NCI-H748 (cell line): Measurements from ENCODE around the gene SHQ1.
"Not testable (repeated sequence)": the region's sequence is repeated elsewhere in the genome, so short reads cannot be mapped to it uniquely, and the experiment has no call there.

Source experiments
- DNase-seq: peaks from one replicate; lab custom pipeline; 2025; ENCODE audit not compliant: unreplicated experiment; lab: John Stamatoyannopoulos, UW

Gene SHQ1

GRCh38 chr3:72803573-72803972, 44.7 kb downstream of the SHQ1 start:
- DNase-seq: no peak

- DNase-seq: no peak
These were observed 46.2 kb downstream of the SHQ1 start for GRCh38 chr3:72802001-72802400.

GRCh38 chr3:72800869-72801268, 47.4 kb downstream of the SHQ1 start:
- DNase-seq: no peak

DNA sequence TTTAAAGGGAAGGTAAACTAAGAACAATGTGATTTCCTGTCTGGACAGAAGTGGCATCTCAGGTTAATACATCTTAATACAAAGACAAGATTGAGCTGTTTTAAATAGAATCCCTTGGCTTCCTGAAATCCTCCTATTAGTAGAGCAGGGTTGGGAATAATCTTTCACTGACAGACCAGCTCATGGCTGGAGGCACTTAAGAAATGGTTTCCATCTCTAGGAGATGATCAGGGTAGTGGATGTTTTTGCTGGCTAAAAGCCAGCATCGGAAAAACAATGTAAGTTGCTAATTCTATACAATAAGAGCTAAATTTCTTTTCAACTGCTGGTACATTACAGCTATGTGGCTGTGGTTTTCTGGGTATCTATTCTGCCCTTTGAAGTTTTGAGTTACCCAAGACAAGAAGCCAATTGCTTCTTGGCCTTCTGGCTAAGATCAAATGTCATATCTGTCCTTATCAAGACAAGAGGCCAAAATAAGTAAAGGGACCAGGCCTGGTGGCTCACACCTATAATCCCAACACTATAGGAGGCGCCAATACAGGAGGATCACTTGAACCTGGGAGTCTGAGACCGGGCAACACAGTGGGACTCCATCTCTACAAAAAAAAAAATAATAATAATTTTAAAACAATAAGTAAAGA, 49.6 kb downstream of the SHQ1 start:
- DNase-seq: no peak

- DNase-seq: peak; percentile 94
These were observed 50.3 kb downstream of the SHQ1 start for GRCh38 chr3:72797773-72798543.

GRCh38 chr3:72794079-72794478, 54.2 kb downstream of the SHQ1 start:
- no peak for DNase-seq

DNA sequence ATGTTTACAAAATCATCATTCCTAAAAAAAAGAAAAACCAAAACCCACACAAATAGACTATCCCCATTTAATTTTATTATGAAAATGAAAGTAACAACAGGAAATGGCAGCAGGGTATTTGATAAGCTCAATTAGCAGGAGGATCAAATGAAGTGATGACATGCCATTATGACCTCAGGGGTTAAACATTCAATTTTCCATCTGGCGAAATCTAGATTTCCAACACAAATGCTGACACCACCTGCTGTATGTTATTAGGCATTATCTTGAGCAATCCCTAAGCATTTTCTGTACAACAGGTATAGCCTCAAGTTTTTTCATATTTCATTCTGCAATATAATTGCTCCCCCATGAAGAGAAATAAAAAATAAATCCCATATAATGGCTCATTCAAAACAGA, 57.1 kb downstream of the SHQ1 start:
- peak; percentile 64 for DNase-seq

GRCh38 chr3:72789786-72790185, 58.5 kb downstream of the SHQ1 start:
- no peak for DNase-seq

DNA sequence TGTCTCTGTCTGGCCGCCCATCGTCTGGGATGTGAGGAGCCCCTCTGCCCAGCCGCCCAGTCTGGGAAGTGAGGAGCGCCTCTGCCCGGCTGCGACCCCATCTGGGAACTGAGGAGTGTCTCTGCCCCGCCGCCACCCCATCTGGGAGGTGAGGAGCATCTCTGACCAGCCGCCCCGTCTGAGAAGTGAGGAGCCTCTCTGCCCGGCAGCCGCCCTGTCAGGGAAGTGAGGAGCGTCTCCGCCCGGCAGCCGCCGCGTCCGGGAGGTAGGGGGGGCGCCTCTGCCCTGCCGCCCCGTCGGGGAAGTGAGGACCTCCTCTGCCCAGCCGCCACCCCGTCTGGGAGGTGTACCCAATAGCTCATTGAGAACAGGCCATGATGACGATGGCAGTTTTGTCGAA, 60.0 kb downstream of the SHQ1 start:
- not testable (repeated sequence) for DNase-seq

DNA sequence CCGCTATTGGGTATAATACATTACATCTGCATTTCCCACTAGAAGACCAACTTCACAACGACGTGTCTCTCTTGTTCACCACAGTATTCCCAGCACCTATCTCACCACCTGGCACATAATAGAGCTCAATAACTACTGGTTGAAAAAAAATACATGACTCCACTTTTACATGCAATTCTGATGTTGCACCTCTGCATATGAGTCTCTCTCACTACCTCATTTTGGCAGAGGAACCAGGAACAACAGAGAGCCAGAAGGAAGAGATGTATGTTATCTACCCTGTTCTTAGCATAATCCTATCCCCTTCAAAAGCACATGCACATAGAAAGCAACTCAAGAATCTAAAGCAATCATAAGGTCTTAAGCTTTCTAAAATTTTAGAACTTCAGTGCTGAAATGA, 61.6 kb downstream of the SHQ1 start:
- no peak for DNase-seq

GRCh38 chr3:72784226-72784625, 64.0 kb downstream of the SHQ1 start:
- peak; percentile 5 for DNase-seq

DNA sequence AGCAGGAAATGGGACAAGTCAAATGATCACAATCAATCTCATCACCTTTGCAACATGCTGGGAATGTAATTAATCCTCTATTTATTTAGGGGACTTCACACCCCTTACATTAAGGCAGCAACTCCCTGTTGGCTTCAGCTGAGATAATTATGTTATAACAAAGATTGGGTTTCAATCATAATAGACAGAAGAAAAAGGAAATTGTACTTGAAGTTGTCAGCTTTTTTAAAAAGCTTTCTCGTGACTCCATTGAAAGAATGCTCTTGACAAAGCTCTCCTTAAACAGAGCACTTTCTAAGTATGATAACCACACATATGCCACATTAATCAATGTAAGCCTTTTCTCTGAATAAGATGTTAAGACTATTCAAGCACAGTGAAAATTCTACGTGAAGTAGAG, 65.7 kb downstream of the SHQ1 start:
- peak; percentile 91 for DNase-seq

- DNase-seq: peak; percentile 90
These were observed 78.3 kb downstream of the SHQ1 start for GRCh38 chr3:72769758-72770540.

GRCh38 chr3:72768936-72769335, 79.3 kb downstream of the SHQ1 start:
- peak; percentile 28 for DNase-seq

DNA sequence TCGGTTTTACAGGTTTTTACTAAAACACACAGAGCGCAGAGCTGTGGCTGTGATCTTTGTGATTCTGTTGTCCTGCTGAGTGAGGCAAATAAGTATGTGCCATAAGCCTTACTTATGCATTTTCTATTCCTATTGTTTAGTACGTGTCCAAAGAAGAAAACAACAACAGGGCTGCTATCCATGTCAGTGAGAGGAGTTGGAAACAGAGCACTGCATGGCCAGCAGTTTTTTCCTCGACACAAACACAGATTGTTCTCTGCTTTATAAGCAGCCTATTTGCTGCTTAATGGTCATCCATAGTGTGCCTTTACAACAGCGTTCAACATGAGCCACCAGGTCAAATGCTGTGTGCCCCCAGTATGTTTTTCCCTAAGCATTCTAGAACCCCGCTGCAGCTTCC, 79.8 kb downstream of the SHQ1 start:
- no peak for DNase-seq

DNA sequence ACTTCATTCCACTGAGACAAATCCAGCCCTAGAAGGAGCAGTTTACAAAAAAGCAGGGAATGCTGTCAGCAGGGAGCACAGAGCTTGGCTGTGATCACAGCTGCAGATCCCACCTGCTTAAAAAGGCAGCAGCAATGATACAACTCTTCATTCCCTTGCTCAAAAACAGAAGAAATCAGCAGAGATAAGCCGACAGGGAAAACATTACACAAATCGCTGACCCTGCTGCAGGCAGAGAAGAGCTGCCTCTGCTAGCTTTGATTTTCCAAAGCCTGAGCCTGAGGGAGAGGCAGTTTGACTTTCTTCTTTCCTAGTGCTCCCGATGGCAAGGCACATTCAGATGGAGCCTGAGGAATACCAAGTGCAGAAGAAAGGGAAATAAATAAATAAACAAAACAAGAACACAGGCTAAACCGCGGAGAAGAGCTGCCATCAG, 80.2 kb downstream of the SHQ1 start:
- no peak for DNase-seq

DNA sequence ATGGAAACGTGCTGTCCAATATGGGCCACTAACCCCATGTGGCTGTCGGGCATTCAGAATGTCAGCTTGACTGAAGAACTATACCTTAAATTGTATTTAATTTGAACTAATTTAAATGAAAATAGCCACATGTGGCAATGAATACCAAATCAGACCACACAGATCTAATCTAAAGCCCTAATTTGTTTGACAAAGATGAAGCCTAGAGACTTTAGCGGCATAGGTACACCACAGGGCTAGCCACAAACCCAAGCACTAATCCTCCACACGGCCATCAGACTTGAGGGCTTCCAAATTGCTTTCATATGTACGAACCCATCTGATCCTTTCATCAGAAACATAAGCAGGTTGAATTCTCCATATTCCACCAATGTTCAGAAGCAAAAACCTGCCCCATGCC, 81.4 kb downstream of the SHQ1 start:
- no peak for DNase-seq

- DNase-seq: no peak
These were observed 84.3 kb downstream of the SHQ1 start for GRCh38 chr3:72763751-72764440.

GRCh38 chr3:72761410-72761809, 86.8 kb downstream of the SHQ1 start:
- DNase-seq: no peak

DNA sequence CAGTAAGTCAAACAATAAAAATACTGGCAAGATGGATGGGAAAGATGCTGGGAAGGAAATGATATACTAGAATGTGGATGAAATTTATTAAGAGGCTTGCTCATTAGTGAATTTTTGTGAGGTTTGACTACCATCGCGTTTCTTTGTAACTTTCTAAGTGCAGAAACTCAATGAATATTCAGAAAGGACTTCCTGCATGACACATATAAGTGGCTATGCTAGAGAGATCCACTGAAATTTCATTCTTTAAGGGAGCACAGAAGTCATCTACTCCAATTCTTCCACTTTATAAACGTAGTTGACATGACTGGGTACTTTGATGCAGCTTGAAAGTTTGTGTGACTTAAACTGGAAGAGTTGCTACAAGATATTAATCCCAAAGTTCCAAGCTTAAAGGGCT, 88.0 kb downstream of the SHQ1 start:
- no peak for DNase-seq

DNA sequence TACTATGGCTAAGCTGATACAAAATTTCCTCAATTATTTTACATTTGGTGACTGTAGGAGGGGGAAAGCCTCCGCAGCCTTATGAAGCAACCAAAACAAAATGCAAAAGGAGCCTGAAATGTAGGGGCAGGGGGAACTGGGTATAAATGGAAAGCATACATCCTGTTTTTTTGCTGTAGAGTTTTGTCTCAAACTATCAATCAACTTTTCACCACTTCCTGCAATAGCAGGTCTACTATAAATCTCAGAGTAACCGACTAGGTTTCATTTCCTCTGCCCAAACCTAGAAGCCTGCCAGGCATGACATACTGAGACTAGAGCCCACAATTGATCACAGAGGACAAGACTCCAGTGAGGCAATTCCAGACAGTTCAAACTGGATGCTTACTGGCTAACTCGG, 91.3 kb downstream of the SHQ1 start:
- DNase-seq: no peak
